Ishikawa (cell line): ENCODE results near the gene MPO.

Experiments used
- CREB1 ChIP-seq: IDR thresholded peaks from 2 replicates; pipeline ENCODE4 v1.6.1; 2012; ENCODE audit warnings: low read depth
- MAX ChIP-seq: IDR thresholded peaks from 2 replicates; pipeline ENCODE4 v1.6.1; 2012
- RAD21 ChIP-seq: IDR thresholded peaks from 2 replicates; pipeline ENCODE4 v1.6.1; 2012; ENCODE audit warnings: low read depth
- REST ChIP-seq: IDR thresholded peaks from 2 replicates; pipeline ENCODE4 v1.6.1; 2012; ENCODE audit warnings: low read depth, mild to moderate bottlenecking
- TAF1 ChIP-seq: IDR thresholded peaks from 2 replicates; pipeline ENCODE4 v1.6.1; 2012; ENCODE audit warnings: low read depth, mild to moderate bottlenecking
- TCF12 ChIP-seq: IDR thresholded peaks from 2 replicates; pipeline ENCODE4 v1.6.1; 2012; ENCODE audit warnings: low read depth

GRCh38 chr17:58282442-58282841 is 1.7 kb upstream of the MPO start:
- TF ChIP-seq REST (no peak), MAX (no peak), CREB1 (no peak), TAF1 (no peak), RAD21 (no peak), TCF12 (no peak)
